Fibroblast of upper back skin (primary cell): Measurements from ENCODE around the gene SDF2L1.
"Not testable (repeated sequence)": the region's sequence is repeated elsewhere in the genome, so short reads cannot be mapped to it uniquely, and the experiment has no call there.

Experiments used
- DNase-seq: peaks from one replicate; pipeline ENCODE4 v3.0.0-alpha.2; 2013

The SDF2L1 gene

GRCh38 chr22:21688706-21689381 lies 46.7 kb downstream of the SDF2L1 start:
- DNase-seq: no peak

GRCh38 chr22:21690401-21690801 lies 48.3 kb downstream of the SDF2L1 start:
- DNase-seq: no peak

- DNase-seq: no peak
These were observed 49.7 kb downstream of the SDF2L1 start for GRCh38 chr22:21691816-21692215.

GRCh38 chr22:21692856-21693255 lies 50.8 kb downstream of the SDF2L1 start:
- not testable (repeated sequence) for DNase-seq

GRCh38 chr22:21693333-21693998 lies 51.4 kb downstream of the SDF2L1 start:
- DNase-seq: no peak
